ENCODE measurements around the gene DGKD.

- TF ChIP-seq CTCF (IDR thresholded peaks at IDR 0.05): no peak
- TF ChIP-seq POLR2A (IDR thresholded peaks at IDR 0.05): no peak
These were observed 58.1 kb downstream of the DGKD start for GRCh38 chr2:233412405-233412804.
